T-helper 2 cell treated with Interferon-gamma antibody and Interleukin-4, amounts not matched to agents 5 μg/mL and 100 μg/mL, for 36 hours (primary cell): ENCODE data around the gene CYP2S1.
"Not testable (repeated sequence)": the region's sequence is repeated elsewhere in the genome, so short reads cannot be mapped to it uniquely, and the experiment has no call there.

ENCODE experiments used
- DNase-seq: peaks from one replicate; pipeline ENCODE4 v3.0.0; 2021; ENCODE audit warnings: low spot score
- H3K27ac Mint-ChIP-seq: one replicate; pipeline ENCODE4 v1.8.0; 2021; ENCODE audit warnings: mild to moderate bottlenecking, mixed read lengths
- H3K27me3 Mint-ChIP-seq: one replicate; pipeline ENCODE4 v1.8.0; 2021; ENCODE audit warnings: low read depth, mixed read lengths
- H3K36me3 Mint-ChIP-seq: one replicate; pipeline ENCODE4 v1.8.0; 2021; ENCODE audit warnings: low read depth, mixed read lengths
- H3K4me1 Mint-ChIP-seq: one replicate; pipeline ENCODE4 v1.8.0; 2021; ENCODE audit warnings: low read depth, mixed read lengths
- H3K4me3 Mint-ChIP-seq: one replicate; pipeline ENCODE4 v1.8.0; 2022; ENCODE audit warnings: mild to moderate bottlenecking, moderate library complexity, mixed read lengths
- H3K9me3 Mint-ChIP-seq: one replicate; pipeline ENCODE4 v1.8.0; 2021; ENCODE audit warnings: mixed read lengths

CYP2S1 gene, protein sequence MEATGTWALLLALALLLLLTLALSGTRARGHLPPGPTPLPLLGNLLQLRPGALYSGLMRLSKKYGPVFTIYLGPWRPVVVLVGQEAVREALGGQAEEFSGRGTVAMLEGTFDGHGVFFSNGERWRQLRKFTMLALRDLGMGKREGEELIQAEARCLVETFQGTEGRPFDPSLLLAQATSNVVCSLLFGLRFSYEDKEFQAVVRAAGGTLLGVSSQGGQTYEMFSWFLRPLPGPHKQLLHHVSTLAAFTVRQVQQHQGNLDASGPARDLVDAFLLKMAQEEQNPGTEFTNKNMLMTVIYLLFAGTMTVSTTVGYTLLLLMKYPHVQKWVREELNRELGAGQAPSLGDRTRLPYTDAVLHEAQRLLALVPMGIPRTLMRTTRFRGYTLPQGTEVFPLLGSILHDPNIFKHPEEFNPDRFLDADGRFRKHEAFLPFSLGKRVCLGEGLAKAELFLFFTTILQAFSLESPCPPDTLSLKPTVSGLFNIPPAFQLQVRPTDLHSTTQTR

GRCh38 chr19:41192574-41193429 is at the start of gene CYP2S1:
CYP2S1 (plus strand) TSS chr19:41193219; CDS start chr19:41193265, 46 bp downstream.
- Mint-ChIP-seq H3K27me3 (peaks cover 45% of the 10 kb centered on the region), H3K9me3 (no peaks in the 10 kb centered on the region), H3K27ac (no peak within 1 kb of the TSS), H3K4me3 (peak within 1 kb of the TSS; percentile 57), H3K4me1 (peaks cover 11% of the 10 kb centered on the region), H3K36me3 (no peaks in the 10 kb centered on the region)
- DNase-seq = no peak

- Mint-ChIP-seq H3K4me3 (no peak overlapping the region), H3K27me3 (peaks cover 16% of the 10 kb centered on the region), H3K9me3 (no peaks in the 10 kb centered on the region), H3K27ac (no peak overlapping the region), H3K4me1 (no peaks in the 10 kb centered on the region), H3K36me3 (no peaks in the 10 kb centered on the region)
- DNase-seq = peak; percentile 71
Observed at GRCh38 chr19:41144403-41144802, 48.6 kb upstream of the CYP2S1 start.

- Mint-ChIP-seq H3K4me1 (no peaks in the 10 kb centered on the region), H3K9me3 (no peaks in the 10 kb centered on the region), H3K27me3 (peaks cover 12% of the 10 kb centered on the region), H3K27ac (no peak overlapping the region), H3K4me3 (no peak overlapping the region), H3K36me3 (no peaks in the 10 kb centered on the region)
- DNase-seq = no peak
Observed at GRCh38 chr19:41149831-41150230, 43.2 kb upstream of the CYP2S1 start.

- H3K36me3 Mint-ChIP-seq, DNase-seq, H3K4me1 Mint-ChIP-seq, H3K27me3 Mint-ChIP-seq, H3K9me3 Mint-ChIP-seq, H3K27ac Mint-ChIP-seq, H3K4me3 Mint-ChIP-seq: not testable (repeated sequence)
Observed at GRCh38 chr19:41150986-41151385, 42.0 kb upstream of the CYP2S1 start.

GRCh38 chr19:41154060-41154459 is 39.0 kb upstream of the CYP2S1 start:
- H3K4me3 Mint-ChIP-seq = no peak overlapping the region
- no peaks in the 10 kb centered on the region for H3K4me1 Mint-ChIP-seq
- H3K27me3 Mint-ChIP-seq = peaks cover 2% of the 10 kb centered on the region
- no peak overlapping the region for H3K27ac Mint-ChIP-seq
- DNase-seq = no peak
- H3K36me3 Mint-ChIP-seq = no peaks in the 10 kb centered on the region
- H3K9me3 Mint-ChIP-seq = no peaks in the 10 kb centered on the region

GRCh38 chr19:41156207-41156606 is 36.8 kb upstream of the CYP2S1 start:
- no peaks in the 10 kb centered on the region for H3K4me1 Mint-ChIP-seq
- H3K27me3 Mint-ChIP-seq = peaks cover 2% of the 10 kb centered on the region
- H3K9me3 Mint-ChIP-seq = no peaks in the 10 kb centered on the region
- H3K36me3 Mint-ChIP-seq = no peaks in the 10 kb centered on the region
- H3K27ac Mint-ChIP-seq = no peak overlapping the region
- no peak overlapping the region for H3K4me3 Mint-ChIP-seq
- no peak for DNase-seq

DNA sequence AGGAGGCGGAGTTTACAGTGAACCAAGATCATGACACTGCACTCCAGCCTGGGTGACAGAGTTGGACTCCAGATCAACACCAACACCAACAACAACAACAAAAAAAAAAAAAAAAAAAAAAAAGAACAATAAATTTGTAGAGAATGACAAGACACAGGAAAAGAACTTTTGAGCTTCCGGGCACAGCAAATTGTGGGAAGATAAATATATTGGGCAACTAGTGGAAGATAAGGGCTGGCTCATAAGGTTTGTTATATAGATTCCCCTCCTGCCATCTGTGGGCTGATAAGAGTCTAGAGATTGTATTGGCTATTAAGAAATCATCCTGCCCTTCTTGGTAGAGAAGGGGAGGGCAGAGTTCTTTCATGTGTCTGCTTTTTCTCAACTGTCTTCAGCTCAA is 33.1 kb upstream of the CYP2S1 start:
- Mint-ChIP-seq H3K27me3 (peaks cover 2% of the 10 kb centered on the region), H3K36me3 (no peaks in the 10 kb centered on the region), H3K27ac (no peak overlapping the region), H3K4me1 (no peaks in the 10 kb centered on the region), H3K9me3 (no peaks in the 10 kb centered on the region), H3K4me3 (no peak overlapping the region)
- DNase-seq = no peak

DNA sequence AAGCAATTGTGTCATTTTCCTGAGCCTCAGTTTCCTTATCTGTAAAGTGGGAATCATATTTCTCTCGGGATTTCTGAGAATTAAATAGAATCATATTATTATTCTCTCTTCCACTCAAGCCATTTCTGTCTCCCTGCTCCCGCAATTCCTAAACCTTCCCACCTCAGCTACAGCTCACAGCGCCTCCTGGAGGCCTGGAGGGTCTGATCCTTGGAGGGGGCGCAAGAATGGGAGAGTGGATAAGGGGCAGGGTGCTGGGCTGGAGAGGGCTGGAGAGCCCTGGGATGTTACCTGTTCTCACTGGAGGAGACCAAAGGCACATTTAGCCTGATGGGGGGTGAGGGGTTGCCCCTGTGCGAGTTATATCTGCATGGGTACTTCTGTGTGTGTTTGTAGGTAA is 31.1 kb upstream of the CYP2S1 start:
- Mint-ChIP-seq H3K27ac (no peak overlapping the region), H3K9me3 (no peaks in the 10 kb centered on the region), H3K27me3 (peaks cover 2% of the 10 kb centered on the region), H3K4me1 (no peaks in the 10 kb centered on the region), H3K4me3 (no peak overlapping the region), H3K36me3 (no peaks in the 10 kb centered on the region)
- DNase-seq = no peak

DNA sequence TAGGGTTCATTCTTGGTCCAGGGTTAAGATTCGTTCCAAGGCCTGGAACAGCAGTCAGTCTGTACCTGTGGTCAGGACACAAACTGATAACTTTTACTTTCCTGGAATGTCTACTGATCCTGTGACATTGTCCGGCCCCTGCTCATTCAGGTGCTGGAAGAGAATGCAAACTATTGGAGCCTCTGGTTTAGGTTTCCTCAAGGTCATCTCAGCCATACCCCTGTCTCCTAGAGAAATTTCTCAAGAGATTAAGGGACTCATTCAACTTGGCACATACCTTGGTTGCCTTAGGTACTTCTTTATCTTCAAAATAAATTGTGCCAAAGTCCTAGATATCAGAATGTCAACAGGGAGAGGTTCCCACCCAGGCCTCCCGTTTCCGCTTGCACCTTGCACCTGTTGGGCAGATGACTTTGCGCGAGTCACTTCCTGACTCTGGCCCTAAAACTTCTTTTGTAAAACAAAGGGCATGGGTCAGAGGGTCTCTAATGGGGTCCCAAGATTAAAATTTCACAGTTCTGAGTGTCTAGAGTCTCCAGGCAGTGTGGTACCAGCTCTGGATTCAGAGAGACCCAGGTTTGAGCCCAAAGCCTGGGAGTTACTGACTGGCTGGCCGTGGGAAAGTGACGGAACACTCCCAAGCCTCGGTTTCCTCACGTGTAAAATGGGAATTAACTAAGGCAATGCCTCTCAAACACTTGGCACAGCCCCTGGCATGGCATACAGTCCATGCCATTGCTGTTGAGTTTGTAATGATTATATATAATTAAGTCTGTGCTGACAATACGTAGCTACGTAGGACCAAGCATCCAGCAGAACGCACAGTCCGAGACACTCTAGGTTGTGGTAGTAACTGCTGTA is 25.8 kb upstream of the CYP2S1 start:
- Mint-ChIP-seq H3K27me3 (no peaks in the 10 kb centered on the region), H3K36me3 (no peaks in the 10 kb centered on the region), H3K4me3 (no peak overlapping the region), H3K9me3 (no peaks in the 10 kb centered on the region), H3K4me1 (no peaks in the 10 kb centered on the region), H3K27ac (no peak overlapping the region)
- DNase-seq = no peak

- Mint-ChIP-seq H3K27ac (no peak overlapping the region), H3K36me3 (no peaks in the 10 kb centered on the region), H3K4me3 (no peak overlapping the region), H3K4me1 (peaks cover 9% of the 10 kb centered on the region), H3K9me3 (no peaks in the 10 kb centered on the region), H3K27me3 (no peaks in the 10 kb centered on the region)
- DNase-seq = no peak
Observed at GRCh38 chr19:41172297-41173164, 20.5 kb upstream of the CYP2S1 start.

DNA sequence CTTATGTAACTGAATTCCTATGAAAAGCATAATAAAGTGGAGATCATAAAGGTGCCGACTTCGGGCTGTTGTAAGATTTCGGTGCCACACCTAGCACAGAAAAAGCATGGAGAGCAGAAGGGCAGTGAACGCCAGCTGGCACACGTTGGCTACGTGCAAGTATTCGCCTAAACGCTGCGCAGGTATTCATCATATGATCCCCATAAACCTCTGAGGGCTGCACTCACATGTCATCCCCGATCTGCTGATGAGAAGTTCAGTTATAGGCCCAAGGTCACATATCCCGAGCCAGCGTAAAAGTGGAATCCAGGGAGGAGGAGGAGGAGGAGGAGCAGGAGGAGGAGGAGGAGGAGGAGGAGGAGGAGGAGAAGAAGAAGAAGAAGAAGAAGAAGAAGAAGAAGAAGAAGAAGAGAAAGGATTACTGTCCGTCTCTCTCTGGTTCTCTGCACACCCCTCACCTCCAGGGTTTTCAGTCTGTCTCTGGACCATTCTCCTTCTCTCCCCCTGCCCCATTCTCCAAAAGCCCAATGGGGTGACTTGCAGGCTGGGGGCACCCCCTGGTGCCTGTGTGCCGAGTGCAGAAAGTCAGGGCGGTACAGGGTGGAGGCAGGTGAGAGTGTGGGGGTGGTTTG is 18.6 kb upstream of the CYP2S1 start:
- Mint-ChIP-seq H3K27me3 (no peaks in the 10 kb centered on the region), H3K4me1 (peaks cover 9% of the 10 kb centered on the region), H3K9me3 (no peaks in the 10 kb centered on the region), H3K36me3 (no peaks in the 10 kb centered on the region), H3K4me3 (no peak overlapping the region), H3K27ac (no peak overlapping the region)
- DNase-seq = no peak

- no peaks in the 10 kb centered on the region for H3K36me3 Mint-ChIP-seq
- no peaks in the 10 kb centered on the region for H3K27me3 Mint-ChIP-seq
- peak overlapping the region; percentile 11 for H3K4me3 Mint-ChIP-seq
- peaks cover 9% of the 10 kb centered on the region for H3K4me1 Mint-ChIP-seq
- H3K9me3 Mint-ChIP-seq = no peaks in the 10 kb centered on the region
- peak overlapping the region; percentile 32 for H3K27ac Mint-ChIP-seq
- DNase-seq = peak; percentile 9
Observed at GRCh38 chr19:41175801-41176777, 16.9 kb upstream of the CYP2S1 start.
